Heart left ventricle (tissue), 13 donors: Measurements from ENCODE around the gene RRP1.

Experiments used
- CTCF ChIP-seq, 12 donors: fragments of 200-600 bp; sonication (generic) in 4 of 12; IDR thresholded peaks; one replicate each; pipeline versions ENCODE4 v1.5.0 to v1.8.0; 2018 to 2022; ENCODE audit warnings: antibody characterized with exemption in 12 of 12, mild to moderate bottlenecking in 5 of 12
- POLR2A ChIP-seq, 2 donors: fragments of 450-650 bp; IDR thresholded peaks; one replicate each; pipeline ENCODE4 v1.6.1; 2017; ENCODE audit warnings: antibody characterized with exemption in 2 of 2, mild to moderate bottlenecking in 2 of 2, moderate library complexity in 2 of 2
- donor health status: ischemic (EF 13 %, LVEDD 7.1; RV severe dilation, severe dysfunction).
- donor health status: DM: no; HTN: yes; CAD: no.
- donor health status: DM: no; HTN: no; CAD: no.
- donor health status: ischemic (EF 25% LVEDD 6.9; RV normal size, moderate dysfunction).
- donor health status: ischemic (EF 25% LVEDD 5.7; RV mildly dilated, moderate dysfunction).
- donor health status: ischemic (EF 35%, LVEDD 5.7; RV mildly dilated, moderate dysfunction).
- donor health status: nonischemic (EF 11% LVEDD 7.7; RV severe dilation, severe dysfunction).
- donor health status: DM: yes; HTN: yes; CAD: no.
- donor health status: PGD.
- donor health status: ischemic (EF 29% LVEDD 5.4; RV normal size, mild dysfunction).
- donor health status: nonischemic (EF 23%, LVEDD 6.1; RV moderate dilation, normal function).

GRCh38 chr21:43779660-43780059 is 9.7 kb upstream of the RRP1 start:
- TF ChIP-seq CTCF (IDR thresholded peaks at IDR 0.05) (no peak), POLR2A (IDR thresholded peaks at IDR 0.05) (no peak)
